Panc1 (cell line): ENCODE data around the gene ZNF652. TPM values are rescaled to one million over a fixed set of nuclear protein-coding genes. Genes with fewer than 3 reads are reported as not detected.
A peak's percentile ranks its signal among the peaks of the same experiment; 100 is the strongest.

Experiments
- ATAC-seq: fragments of 200-7000 bp; cut with Tn5 transposase; 2 replicates; pipeline ENCODE4 v1.9.1; 2020; ENCODE audit warnings: mild to moderate bottlenecking, moderate library complexity
- Bru-seq: library from RNA; stranded (reverse); fragments of 400-500 nt; gene quantifications from one replicate; lab custom pipeline; 2021; lab: Mats Ljungman, UMichigan
- BruChase-seq, 2 experiments: library from RNA; stranded (reverse); fragments of 400-500 nt; gene quantifications; one replicate each; lab custom pipeline; 2021; lab: Mats Ljungman, UMichigan
- BruUV-seq: library from RNA; stranded (reverse); fragments of 400-500 nt; replicated peaks from 2 replicates; lab custom pipeline; 2021; lab: Mats Ljungman, UMichigan
- CTCF ChIA-PET: fragments of 300-600 bp; sonication (Branson Sonifier 250); formaldehyde crosslinking; loops from one replicate; lab custom pipeline; 2022; ENCODE audit warnings: antibody characterized with exemption; lab: Charles Lee
- POLR2A ChIA-PET: fragments of 300-600 bp; sonication (Branson Sonifier 250); formaldehyde crosslinking; loops from one replicate; lab custom pipeline; 2022; ENCODE audit warnings: antibody characterized with exemption; lab: Charles Lee
- DNase-seq: peaks from one replicate; pipeline ENCODE4 v3.0.0-alpha.2; 2010; ENCODE audit warnings: low read depth, low spot score
- H3K27ac ChIP-seq: 2 replicates; pipeline ENCODE4 v1.5.1; 2011; ENCODE audit warnings: mild to moderate bottlenecking, low read length, inconsistent platforms
- H3K27me3 ChIP-seq: fragments of 200-500 bp; sonication (Bioruptor generic); 2 replicates; pipeline ENCODE4 v1.6.0; 2014; ENCODE audit warnings: low read length, inconsistent platforms; ENCODE audit not compliant: control insufficient read depth, insufficient read depth
- H3K36me3 ChIP-seq: fragments of 200-500 bp; sonication (Bioruptor generic); 2 replicates; pipeline ENCODE4 v1.5.1; 2014; ENCODE audit warnings: inconsistent platforms, mild to moderate bottlenecking, low read length, moderate library complexity; ENCODE audit not compliant: control insufficient read depth, insufficient read depth
- H3K4me1 ChIP-seq: 2 replicates; pipeline ENCODE4 v1.5.1; 2011; ENCODE audit warnings: inconsistent platforms, mild to moderate bottlenecking, low read length, moderate library complexity; ENCODE audit not compliant: control insufficient read depth, insufficient read depth
- H3K4me3 ChIP-seq, 2 experiments: 2 replicates each; pipeline ENCODE4 v1.5.1; 2011 to 2012; ENCODE audit warnings: low read depth in 2 of 2, low read length in 2 of 2, mild to moderate bottlenecking in 2 of 2, inconsistent platforms in 1 of 2, moderate library complexity in 1 of 2
- H3K9me3 ChIP-seq: fragments of 200-500 bp; sonication (Bioruptor generic); 2 replicates; pipeline ENCODE4 v1.5.1; 2014; ENCODE audit warnings: low read depth, mild to moderate bottlenecking, inconsistent platforms, low read length, moderate library complexity; ENCODE audit not compliant: control insufficient read depth, insufficient read depth
- CTCF ChIP-seq: fragments of 450-650 bp; IDR thresholded peaks from 2 replicates; pipeline ENCODE4 v1.5.1; 2017; ENCODE audit warnings: mild to moderate bottlenecking
- POLR2AphosphoS5 ChIP-seq: IDR thresholded peaks from 2 replicates; pipeline ENCODE4 v1.6.1; 2012; ENCODE audit warnings: mild to moderate bottlenecking, low read depth, low read length, moderate library complexity
- REST ChIP-seq, 2 experiments: IDR thresholded peaks; 2 replicates each; pipeline ENCODE4 v1.6.1; 2011 to 2012; ENCODE audit warnings: low read depth in 2 of 2, control low read depth in 1 of 2, low read length in 1 of 2, mild to moderate bottlenecking in 1 of 2, moderate library complexity in 1 of 2; ENCODE audit not compliant: insufficient read depth in 1 of 2
- SIN3A ChIP-seq: IDR thresholded peaks from 2 replicates; pipeline ENCODE4 v1.6.1; 2012; ENCODE audit warnings: low read depth, mild to moderate bottlenecking, low read length, moderate library complexity, borderline replicate concordance; ENCODE audit not compliant: insufficient read depth
- TCF7L2 ChIP-seq: IDR thresholded peaks from 2 replicates; pipeline ENCODE4 v1.6.1; 2011; ENCODE audit warnings: mild to moderate bottlenecking, low read depth, low read length, inconsistent platforms
- in situ Hi-C: cut with HindIII; loops from 2 replicates; pipeline ENCODE4 v1.10.0; 2016; ENCODE audit warnings: low sequenced_read_pairs, low pct_unique_long_range_greater_than_20kb
- intact Hi-C: fragments of 100-400 bp; cut with micrococcal nuclease; formaldehyde crosslinking; loops from one replicate; pipeline ENCODE4 v1.10.0; 2022; ENCODE audit not compliant: unreplicated experiment
- long read RNA-seq: library from polyadenylated mRNA; unstranded; transcript quantifications from one replicate; pipeline ENCODE4 v2.0.0, GENCODE V29; 2021; ENCODE audit not compliant: unreplicated experiment
- polyA plus RNA-seq: library from polyadenylated mRNA; unstranded; fragments of >200 nt; gene quantifications from one replicate; pipeline ENCODE4 v1.2.1, GENCODE V29; 2012; ENCODE audit warnings: missing spikeins; ENCODE audit not compliant: insufficient read length
- total RNA-seq: library from RNA; stranded (reverse); gene quantifications from one replicate; pipeline ENCODE4 v1.2.1, GENCODE V29; 2021; ENCODE audit not compliant: unreplicated experiment

Gene ZNF652
- 42.4 TPM for total RNA-seq
- polyA plus RNA-seq: 8.1 TPM
- Bru-seq, nascent RNA: percentile 83 among the genes with signal in this experiment
- BruChase-seq, experiment 1, labeled RNA remaining after a 2-hour chase: percentile 90 among the genes with signal in this experiment
- percentile 88 among the genes with signal in this experiment for BruChase-seq, experiment 2, labeled RNA remaining after a 6-hour chase
- long read RNA-seq, full-length matches to known transcripts: 2 of 29 reads
- long read RNA-seq, partial matches to known transcripts: 9 of 29 reads
- long read RNA-seq, other reads (novel, unspliced or antisense): 18 of 29 reads

- ChIA-PET POLR2A (interaction anchor here (0.6 to 0.7 kb wide), 5 partner anchors 40 to 426 kb away, joined by 3 to 14 read pairs (median 3); partner anchors contain the start of gene SNF8), CTCF (interaction anchor here (0.7 kb wide), 1 partner anchor 10 kb away, joined by 3 read pairs; no protein-coding TSS in a partner anchor)
- ATAC-seq: peak; percentile 91
- TF ChIP-seq SIN3A (peak; percentile 61; the same call in 1 of the 2 replicates), POLR2AphosphoS5 (no peak), TCF7L2 (no peak), REST (IDR thresholded peaks at IDR 0.05; ENCODE audit: insufficient read depth in 1 of 2, low read depth in 2 of 2, low read length in 1 of 2) (no peak), CTCF (no peak)
- H3K4me3 ChIP-seq: peak within 1 kb of the TSS; percentile 83 to 89
- H3K4me1 ChIP-seq: peaks cover 32% of the 10 kb centered on the region
- DNase-seq: no peak
- intact Hi-C loops: no loop called here
- no peaks in the 10 kb centered on the region for H3K27me3 ChIP-seq
- no TSS peak for BruUV-seq
- H3K36me3 ChIP-seq: no peaks in the 10 kb centered on the region; the same call in 1 of the 2 replicates
- in situ Hi-C loops: no loop called here
- peak within 1 kb of the TSS; percentile 75 for H3K27ac ChIP-seq
- H3K9me3 ChIP-seq: no peaks in the 10 kb centered on the region
These were observed at the start of gene ZNF652 for GRCh38 chr17:49361902-49362722. Gene ZNF652, minus strand, starts transcription at chr17:49362250. Its CDS starts 44,525 bp downstream, at chr17:49317725.

DNA sequence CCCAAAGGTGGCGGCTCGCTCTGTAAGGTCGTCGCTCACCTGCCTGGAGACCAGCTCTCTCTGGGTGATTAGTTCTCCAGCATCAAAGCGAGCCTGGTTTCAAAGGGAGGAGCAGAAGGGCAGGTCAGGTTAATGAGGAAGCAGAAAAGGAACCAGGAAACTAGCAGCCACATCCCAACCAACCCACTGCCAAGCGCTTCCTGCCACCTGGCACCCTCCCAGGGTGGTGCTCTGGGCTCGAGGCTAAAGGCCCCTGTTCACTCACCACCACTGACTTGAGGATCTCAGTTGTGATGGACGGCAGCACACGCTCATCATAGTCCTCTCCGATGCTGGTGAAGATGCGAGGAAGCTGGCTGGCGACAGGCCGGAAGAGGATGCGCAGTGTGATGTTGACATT is 47.0 kb upstream of the ZNF652 start:
- in situ Hi-C loops (no loop called here), intact Hi-C loops (no loop called here)
- BruUV-seq: no TSS peak

More for the DNA sequence above, 47.0 kb upstream of the ZNF652 start:
- Histone ChIP-seq H3K36me3 (peaks cover 40% of the 10 kb centered on the region), H3K4me3 (no peak overlapping the region), H3K27ac (no peak overlapping the region), H3K9me3 (no peaks in the 10 kb centered on the region), H3K27me3 (no peaks in the 10 kb centered on the region), H3K4me1 (peaks cover 12% of the 10 kb centered on the region)
- TF ChIP-seq TCF7L2 (no peak), POLR2AphosphoS5 (no peak), SIN3A (no peak), REST (IDR thresholded peaks at IDR 0.05; ENCODE audit: insufficient read depth in 1 of 2, low read depth in 2 of 2, low read length in 1 of 2) (no peak), CTCF (no peak)
- ChIA-PET CTCF (interaction anchor here (0.6 kb wide), 1 partner anchor 162 kb away, joined by 4 read pairs; no protein-coding TSS in a partner anchor), POLR2A (no interaction called here)
- no peak for ATAC-seq
- DNase-seq: no peak
